Type B pancreatic cell (in vitro differentiated cells): ENCODE data around the gene RPL10A. TPM values are rescaled to one million over a fixed set of nuclear protein-coding genes. Genes with fewer than 3 reads are reported as not detected.

Experiments used
- DNase-seq: peaks from one replicate; pipeline ENCODE4 v3.0.0; 2021; ENCODE audit warnings: mixed read lengths; ENCODE audit not compliant: unreplicated experiment; ENCODE audit errors: extremely low spot score
- H3K27ac Mint-ChIP-seq: 2 replicates; pipeline ENCODE4 v1.8.0; 2021; ENCODE audit warnings: mild to moderate bottlenecking, mixed read lengths
- H3K27me3 Mint-ChIP-seq: 2 replicates; pipeline ENCODE4 v1.8.0; 2021; ENCODE audit warnings: mixed read lengths
- H3K36me3 Mint-ChIP-seq: 2 replicates; pipeline ENCODE4 v1.8.0; 2021; ENCODE audit warnings: mixed read lengths
- H3K4me1 Mint-ChIP-seq: one replicate; pipeline ENCODE4 v1.8.0; 2021; ENCODE audit warnings: mixed read lengths; ENCODE audit not compliant: unreplicated experiment
- H3K4me3 Mint-ChIP-seq: 2 replicates; pipeline ENCODE4 v1.8.0; 2021; ENCODE audit warnings: mild to moderate bottlenecking, mixed read lengths
- H3K9me3 Mint-ChIP-seq: 2 replicates; pipeline ENCODE4 v1.8.0; 2021; ENCODE audit warnings: mixed read lengths
- total RNA-seq: library from RNA; stranded (reverse); gene quantifications from 2 replicates; pipeline ENCODE4 v1.2.1, GENCODE V29; 2021; ENCODE audit warnings: low replicate concordance
- TF ChIP-seq, protein P1 (sequence below): fragments of 200-600 bp; sonication (generic); conservative IDR thresholded peaks from 2 replicates; pipeline ENCODE4 v1.5.0; 2021; ENCODE audit warnings: antibody characterized with exemption, mild to moderate bottlenecking

Gene RPL10A
- total RNA-seq, 1 donor from 2014 or later = 1,808 TPM

DNA sequence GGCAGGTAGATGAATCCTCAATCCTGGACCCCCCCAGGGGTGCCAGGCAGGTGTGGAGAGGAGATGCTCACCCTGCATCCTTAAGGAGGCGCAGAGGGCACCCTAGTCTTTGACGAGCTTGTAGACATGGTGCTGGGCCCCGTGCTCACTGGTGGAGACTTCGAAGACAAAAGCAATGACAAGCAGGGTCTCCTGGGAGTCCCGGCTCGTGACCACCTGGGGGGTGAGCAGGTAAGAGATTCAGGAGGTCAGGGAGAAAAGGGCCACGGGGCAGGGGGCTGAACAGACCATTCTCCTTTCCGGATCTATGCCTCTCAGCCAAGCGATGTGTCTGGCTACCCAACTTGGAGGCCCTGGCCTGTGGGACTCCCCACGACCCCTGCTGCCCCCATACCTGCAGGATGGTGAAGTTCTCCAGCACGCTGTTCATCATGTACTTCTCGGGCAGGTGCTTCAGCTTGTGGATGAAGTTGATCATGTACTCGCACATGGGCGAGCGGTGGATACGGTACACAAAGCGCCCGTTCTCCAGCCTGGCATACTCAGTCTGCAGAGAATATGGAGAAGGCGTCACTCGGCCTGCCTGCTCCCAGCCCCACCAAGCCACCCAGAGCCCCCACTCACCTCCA, 6.9 kb downstream of the RPL10A start:
- TF ChIP-seq, protein P1, sequence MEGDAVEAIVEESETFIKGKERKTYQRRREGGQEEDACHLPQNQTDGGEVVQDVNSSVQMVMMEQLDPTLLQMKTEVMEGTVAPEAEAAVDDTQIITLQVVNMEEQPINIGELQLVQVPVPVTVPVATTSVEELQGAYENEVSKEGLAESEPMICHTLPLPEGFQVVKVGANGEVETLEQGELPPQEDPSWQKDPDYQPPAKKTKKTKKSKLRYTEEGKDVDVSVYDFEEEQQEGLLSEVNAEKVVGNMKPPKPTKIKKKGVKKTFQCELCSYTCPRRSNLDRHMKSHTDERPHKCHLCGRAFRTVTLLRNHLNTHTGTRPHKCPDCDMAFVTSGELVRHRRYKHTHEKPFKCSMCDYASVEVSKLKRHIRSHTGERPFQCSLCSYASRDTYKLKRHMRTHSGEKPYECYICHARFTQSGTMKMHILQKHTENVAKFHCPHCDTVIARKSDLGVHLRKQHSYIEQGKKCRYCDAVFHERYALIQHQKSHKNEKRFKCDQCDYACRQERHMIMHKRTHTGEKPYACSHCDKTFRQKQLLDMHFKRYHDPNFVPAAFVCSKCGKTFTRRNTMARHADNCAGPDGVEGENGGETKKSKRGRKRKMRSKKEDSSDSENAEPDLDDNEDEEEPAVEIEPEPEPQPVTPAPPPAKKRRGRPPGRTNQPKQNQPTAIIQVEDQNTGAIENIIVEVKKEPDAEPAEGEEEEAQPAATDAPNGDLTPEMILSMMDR = no peak
- peaks cover 11% of the 10 kb centered on the region for H3K36me3 Mint-ChIP-seq
- no peak for DNase-seq
- H3K27ac Mint-ChIP-seq = no peak overlapping the region
- H3K4me3 Mint-ChIP-seq = no peak overlapping the region
- H3K27me3 Mint-ChIP-seq = peaks cover 3% of the 10 kb centered on the region
- peaks cover 20% of the 10 kb centered on the region for H3K4me1 Mint-ChIP-seq
- H3K9me3 Mint-ChIP-seq = no peaks in the 10 kb centered on the region

DNA sequence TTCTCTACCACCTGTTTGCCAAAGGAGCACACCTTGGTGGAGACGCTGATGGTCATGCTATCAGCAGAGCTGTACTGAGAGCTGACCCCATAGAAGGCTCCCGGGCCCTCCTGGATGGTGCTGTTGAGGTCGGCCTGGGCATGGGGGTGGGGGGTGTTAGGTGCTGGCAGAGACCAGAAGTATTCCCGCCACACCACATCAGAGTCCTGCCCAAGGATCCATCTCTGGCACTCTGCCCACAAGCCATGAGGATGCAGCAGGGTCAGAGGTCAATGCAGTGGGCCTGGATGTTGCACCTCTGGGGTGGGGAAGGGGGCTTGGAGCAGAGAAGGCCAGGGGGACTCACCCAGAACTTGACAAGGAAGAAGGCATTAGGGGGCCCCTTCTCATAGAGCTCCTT, 7.4 kb downstream of the RPL10A start:
- Mint-ChIP-seq H3K27ac (peak overlapping the region; percentile 21), H3K4me1 (peaks cover 18% of the 10 kb centered on the region), H3K9me3 (no peaks in the 10 kb centered on the region), H3K36me3 (peaks cover 6% of the 10 kb centered on the region), H3K4me3 (no peak overlapping the region), H3K27me3 (peaks cover 2% of the 10 kb centered on the region)
- TF ChIP-seq, protein P1 = no peak
- no peak for DNase-seq

DNA sequence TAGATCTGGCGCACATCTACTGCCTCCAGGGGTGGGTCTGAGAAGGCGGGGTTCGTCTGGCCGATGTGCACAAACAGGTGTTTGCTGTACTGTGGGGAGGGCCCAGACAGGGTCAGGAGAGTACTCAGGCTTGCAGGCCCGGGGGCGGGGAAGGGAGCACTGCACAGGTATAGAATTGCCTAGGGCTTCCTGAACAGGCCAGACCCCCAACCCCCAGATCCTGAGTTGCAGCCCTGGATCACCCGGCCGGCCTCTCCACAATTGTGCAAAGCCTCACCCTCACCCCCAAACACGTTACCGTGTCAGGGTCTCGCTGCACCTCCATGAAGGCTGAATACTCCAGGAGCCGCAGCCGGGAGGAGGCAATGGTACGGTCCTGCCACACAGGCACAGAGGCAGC, 7.8 kb downstream of the RPL10A start:
- DNase-seq = no peak
- peaks cover 4% of the 10 kb centered on the region for H3K36me3 Mint-ChIP-seq

DNA sequence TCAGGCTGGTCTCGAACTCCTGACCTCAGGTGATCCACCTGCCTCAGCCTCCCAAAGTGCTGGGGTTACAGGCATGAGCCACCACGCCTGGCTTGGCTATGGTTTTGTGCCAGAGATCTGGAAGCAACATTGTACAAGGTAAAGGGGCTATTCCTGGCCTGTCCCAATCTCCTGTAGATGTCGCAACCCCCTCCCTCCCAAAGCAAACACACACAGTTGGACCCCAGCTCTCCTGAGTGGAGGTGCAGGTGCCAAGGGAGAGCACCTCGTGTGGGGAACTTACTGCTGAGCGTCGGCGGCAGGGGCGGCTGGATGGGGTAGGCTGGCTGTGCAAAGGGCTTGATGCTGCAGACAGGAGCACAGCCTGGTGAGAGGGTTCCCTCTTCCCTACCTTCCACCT, 8.8 kb downstream of the RPL10A start:
- no peak for DNase-seq
- Mint-ChIP-seq H3K36me3 (peaks cover 7% of the 10 kb centered on the region), H3K4me1 (peaks cover 13% of the 10 kb centered on the region), H3K4me3 (no peak overlapping the region), H3K27ac (peak overlapping the region; percentile 59), H3K27me3 (no peaks in the 10 kb centered on the region), H3K9me3 (no peaks in the 10 kb centered on the region)
- TF ChIP-seq, protein P1 = no peak

More for the DNA sequence above, 7.8 kb downstream of the RPL10A start:
- no peak overlapping the region for H3K4me3 Mint-ChIP-seq
- no peaks in the 10 kb centered on the region for H3K27me3 Mint-ChIP-seq
- H3K9me3 Mint-ChIP-seq = no peaks in the 10 kb centered on the region
- TF ChIP-seq, protein P1 = no peak
- H3K27ac Mint-ChIP-seq = peak overlapping the region; percentile 21
- peaks cover 15% of the 10 kb centered on the region for H3K4me1 Mint-ChIP-seq

DNA sequence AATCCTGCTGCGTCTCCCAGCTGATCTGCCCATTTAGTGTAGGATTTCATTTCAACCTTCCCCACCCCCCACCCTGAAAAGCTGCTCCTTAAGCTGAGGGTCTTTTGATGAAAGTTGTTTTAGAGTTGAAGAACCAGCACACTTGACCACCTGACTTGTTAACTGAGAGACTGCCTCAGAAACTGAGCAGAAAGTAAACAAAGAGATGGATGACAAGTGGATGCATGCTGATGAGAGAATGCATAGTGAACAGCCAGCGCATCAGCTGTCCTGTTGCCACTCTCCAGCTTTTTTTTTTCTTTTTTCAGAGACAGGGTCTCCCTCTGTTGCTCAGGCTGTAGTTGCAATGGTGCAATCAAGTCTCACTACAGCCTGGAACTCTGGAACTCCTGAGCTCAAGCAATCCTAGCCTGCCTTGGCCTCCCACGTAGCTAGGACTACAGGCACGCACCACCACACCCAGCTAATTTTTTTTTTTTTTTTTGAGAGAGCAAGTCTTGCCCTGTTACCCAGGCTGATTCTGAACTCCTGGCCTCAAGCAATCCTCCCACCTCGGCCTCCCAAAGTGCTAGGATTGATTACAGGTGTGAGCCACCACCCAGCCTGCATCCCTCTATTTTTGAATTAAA, 9.5 kb downstream of the RPL10A start:
- Mint-ChIP-seq H3K36me3 (peaks cover 7% of the 10 kb centered on the region), H3K4me3 (no peak overlapping the region), H3K9me3 (no peaks in the 10 kb centered on the region), H3K27me3 (no peaks in the 10 kb centered on the region), H3K27ac (peak overlapping the region; percentile 34), H3K4me1 (peaks cover 8% of the 10 kb centered on the region)
- DNase-seq = no peak
- TF ChIP-seq, protein P1 = no peak
